NCI-H526 treated with DMSO at 0.1 percent for 48 hours (cell line): ENCODE data around the gene MAGEA4.
"Not testable (repeated sequence)": the region's sequence is repeated elsewhere in the genome, so short reads cannot be mapped to it uniquely, and the experiment has no call there.

Source experiments
- DNase-seq: peaks from one replicate; lab custom pipeline; 2025; lab: John Stamatoyannopoulos, UW

Gene MAGEA4, protein sequence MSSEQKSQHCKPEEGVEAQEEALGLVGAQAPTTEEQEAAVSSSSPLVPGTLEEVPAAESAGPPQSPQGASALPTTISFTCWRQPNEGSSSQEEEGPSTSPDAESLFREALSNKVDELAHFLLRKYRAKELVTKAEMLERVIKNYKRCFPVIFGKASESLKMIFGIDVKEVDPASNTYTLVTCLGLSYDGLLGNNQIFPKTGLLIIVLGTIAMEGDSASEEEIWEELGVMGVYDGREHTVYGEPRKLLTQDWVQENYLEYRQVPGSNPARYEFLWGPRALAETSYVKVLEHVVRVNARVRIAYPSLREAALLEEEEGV

GRCh38 chrX:151912780-151913179 is at the start of gene MAGEA4:
Gene MAGEA4 (plus strand): TSS chrX:151912889. CDS start chrX:151923665, 10,776 bp downstream.
- DNase-seq, result no peak

- DNase-seq, result no peak
Measured at GRCh38 chrX:151870602-151871001, 42.1 kb upstream of the MAGEA4 start.

DNA sequence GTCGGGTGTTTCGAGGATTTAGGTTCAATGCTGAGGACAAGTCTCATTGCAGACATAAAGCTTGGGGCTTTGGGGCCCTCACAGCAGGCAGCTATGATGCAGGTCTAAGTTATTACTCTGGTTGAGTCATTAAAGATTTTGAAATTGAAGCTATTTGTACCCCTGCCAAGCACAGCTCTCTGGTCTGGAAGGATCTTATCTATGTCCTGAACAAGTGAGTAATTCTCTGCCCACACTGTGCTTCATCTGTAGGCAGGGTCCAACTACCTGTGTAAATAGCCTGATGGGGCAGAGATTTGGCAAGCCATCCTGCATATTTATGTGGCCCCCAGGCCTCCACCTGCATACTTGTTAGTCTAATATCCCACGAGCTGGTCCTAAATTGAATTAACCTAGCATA is 41.4 kb upstream of the MAGEA4 start:
- no peak for DNase-seq

DNA sequence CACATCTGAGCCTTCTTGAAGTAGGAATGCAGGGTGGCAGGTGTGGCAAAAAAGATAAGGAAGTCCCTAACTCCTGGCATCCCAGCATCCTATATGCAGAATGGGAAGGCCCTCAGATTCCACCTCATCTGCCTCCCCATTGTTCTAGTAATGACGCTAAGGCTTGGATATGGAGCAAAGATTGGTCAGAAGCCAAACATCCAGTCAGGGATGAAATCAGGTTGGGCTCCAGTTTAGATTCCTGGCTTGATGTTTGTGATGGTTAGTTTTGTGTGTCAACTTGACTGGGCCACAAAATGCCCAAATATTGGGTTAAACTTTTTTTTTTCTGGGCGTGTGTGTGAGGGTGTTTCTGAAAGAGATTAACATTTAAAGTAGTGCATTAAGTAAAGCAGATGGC is 39.6 kb upstream of the MAGEA4 start:
- DNase-seq, result no peak

- no peak for DNase-seq
Measured at GRCh38 chrX:151875270-151876026, 37.2 kb upstream of the MAGEA4 start.

DNA sequence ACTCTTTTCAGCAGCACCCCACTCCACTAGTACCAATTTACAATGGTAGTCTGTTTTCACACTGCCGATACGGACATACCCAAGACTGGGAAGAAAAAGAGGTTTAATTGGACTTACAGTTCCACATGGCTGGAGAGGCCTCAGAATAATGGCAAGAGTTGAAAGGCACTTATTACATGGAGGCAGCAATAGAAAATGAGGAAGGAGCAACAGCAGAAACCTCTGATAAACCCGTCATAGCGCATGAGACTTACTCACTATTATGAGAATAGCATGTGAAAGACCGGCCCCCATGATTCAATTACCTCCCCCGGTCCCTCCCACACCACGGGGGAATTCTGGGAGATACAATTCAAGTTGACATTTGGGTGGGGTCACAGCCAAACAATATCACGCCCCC is 34.1 kb upstream of the MAGEA4 start:
- DNase-seq, result no peak

- DNase-seq, result no peak
Measured at GRCh38 chrX:151879856-151880255, 32.8 kb upstream of the MAGEA4 start.

DNA sequence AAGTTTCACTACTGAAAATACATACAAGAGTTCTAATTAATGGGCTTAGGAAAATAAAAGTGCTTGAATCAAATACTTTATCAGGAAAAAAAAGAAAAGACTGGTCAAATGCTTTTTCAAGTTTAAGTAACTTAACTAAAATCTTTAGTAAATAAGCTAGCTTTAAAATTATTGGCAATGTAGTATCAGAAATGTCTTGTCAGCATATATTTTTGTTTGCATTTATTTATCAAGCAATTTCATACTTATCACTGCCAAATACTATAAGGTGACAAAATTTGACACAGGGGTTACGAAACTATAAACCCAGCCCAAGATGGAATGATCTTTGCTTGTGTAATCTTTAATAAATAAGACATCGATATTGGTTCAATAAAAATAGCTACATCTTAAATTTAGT is 31.8 kb upstream of the MAGEA4 start:
- DNase-seq, result no peak

GRCh38 chrX:151889421-151889820 is 23.3 kb upstream of the MAGEA4 start:
- DNase-seq, result no peak

GRCh38 chrX:151896734-151897474 is 15.8 kb upstream of the MAGEA4 start:
- DNase-seq, result no peak

DNA sequence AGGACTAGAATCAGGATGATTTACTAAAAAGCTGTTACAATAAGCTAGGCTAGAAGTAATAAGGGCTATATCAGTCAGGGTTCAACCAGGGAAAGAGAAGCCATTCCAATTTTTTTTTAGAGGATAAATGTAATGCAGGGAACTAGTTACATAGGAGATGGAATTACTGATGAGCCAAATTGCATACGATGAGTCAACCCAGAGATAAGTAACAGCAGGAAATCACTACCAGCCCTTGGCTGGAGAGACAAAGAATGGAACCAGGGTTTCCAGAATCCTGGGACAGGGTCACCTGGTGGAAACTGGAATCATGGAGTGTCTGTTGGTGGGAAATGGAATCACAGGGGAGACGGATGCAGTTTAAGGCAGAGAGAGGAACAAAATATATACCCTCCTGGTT is 13.1 kb upstream of the MAGEA4 start:
- DNase-seq, result no peak

DNA sequence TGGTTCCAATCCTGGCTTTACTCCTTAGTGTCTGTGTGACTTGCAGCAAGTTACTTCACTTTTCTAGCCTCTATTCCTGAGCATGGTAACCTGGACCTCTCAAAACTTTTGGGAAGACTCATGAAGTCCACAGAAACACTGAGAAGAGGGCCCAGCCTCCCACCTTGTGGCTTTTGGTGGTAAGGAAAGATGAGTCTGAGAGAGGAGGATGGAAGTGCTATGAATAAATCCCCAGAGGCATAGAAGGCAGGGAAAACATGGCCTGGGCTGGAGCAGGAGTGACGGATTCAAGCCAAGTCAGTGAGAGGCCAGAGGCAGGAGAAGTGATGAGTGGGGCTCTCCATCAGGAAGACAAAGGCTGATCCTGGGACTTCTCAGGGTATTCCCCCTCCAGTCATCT is 10.9 kb upstream of the MAGEA4 start:
- no peak for DNase-seq

DNA sequence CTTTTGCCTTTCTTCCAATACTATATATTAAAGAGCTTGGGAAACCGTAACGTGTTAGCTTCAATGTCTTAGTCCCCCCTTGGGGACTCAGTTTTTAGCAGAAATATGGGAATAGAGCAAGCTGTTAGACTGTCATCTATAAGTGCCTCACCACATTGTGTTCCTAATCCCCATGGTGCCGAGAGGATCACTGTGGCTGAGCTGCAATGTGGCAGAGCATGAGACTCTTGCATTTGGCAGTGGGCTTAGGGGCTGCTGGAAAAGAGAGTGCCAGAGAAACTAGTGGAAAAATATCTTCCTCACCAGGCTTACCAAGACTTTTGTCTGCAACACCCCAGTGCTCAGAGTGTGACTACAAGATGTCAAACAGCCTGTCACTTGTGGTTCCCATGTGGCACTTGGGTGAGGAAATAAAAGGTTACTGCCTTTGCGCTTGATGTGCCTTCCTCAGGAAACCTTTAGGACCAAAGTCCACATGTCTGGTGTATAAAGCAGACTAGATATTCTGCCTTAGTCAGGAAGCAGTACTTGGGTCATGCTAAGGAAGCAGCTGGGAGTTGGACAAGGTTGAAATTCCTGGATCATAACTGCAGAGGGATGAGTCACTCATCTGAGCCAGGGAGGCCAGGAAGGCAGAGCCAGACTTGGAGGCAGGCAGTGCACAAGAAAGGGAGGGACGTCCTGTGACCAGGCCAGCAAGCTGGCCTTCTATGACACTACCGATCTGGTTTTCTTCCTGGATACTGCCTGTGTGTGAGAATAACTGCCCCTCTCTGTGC is 9.7 kb upstream of the MAGEA4 start:
- no peak for DNase-seq

DNA sequence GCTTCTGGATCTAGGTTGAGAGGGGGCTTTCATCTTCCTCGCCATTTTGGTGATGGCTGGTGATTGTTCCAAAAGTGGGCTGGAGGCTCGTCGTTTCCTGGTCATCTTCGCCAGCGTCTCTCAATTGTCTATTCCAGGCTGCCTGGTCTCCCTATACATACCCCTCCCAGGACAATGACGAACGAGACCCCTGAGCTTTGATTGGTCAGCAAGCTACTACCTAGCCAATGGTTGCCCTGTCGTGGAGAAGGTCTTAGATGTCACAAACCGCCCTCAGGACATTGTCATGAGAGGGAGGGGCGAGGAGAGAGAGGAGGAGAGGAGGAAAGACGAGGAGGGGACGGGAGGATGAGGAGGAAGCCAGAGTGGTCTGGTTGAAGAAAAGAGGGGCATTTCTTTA is 7.7 kb upstream of the MAGEA4 start:
- no peak for DNase-seq

DNA sequence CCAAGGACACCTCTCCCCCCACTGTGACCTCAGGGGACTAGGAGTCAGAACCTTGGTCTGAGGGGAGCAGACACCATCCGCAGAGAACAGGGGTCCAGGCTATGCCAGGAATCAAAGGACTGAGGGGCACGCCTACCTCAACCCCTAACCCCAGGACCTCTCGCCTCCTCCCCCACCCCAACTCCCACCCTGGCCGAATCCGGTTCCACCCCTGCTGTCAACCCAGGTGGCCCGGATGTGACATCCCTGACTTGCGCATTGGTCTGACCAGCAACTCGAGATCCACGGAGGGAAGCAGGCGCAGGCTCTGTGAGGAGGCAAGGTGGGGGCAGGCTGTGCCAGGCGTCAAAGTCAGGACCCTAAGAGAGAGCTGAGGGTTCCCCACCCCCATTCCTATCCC is 468 bp upstream of the MAGEA4 start:
- no peak for DNase-seq

DNA sequence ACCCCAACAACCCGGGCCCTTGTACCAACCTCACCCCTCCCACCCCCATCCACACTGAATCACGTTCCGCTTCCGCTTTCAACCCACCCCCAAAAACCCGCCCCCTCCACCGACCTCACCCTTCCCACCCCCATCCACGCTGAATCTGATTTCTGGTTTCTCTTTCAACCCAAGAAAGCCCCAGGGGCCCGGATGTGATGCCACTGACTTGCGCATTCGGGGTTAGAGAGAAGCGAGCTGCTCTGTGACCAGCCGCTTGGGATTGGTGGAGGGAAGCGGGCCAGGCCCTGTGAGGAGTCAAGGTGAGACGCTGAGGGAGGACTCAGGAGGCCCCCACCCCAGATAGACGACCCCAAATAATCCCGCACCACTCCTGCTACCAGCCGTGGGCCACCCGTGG is 6.0 kb downstream of the MAGEA4 start:
- DNase-seq, result not testable (repeated sequence)

- no peak for DNase-seq
Measured at GRCh38 chrX:151919610-151920009, 6.9 kb downstream of the MAGEA4 start.

- DNase-seq, result no peak
Measured at GRCh38 chrX:151920101-151920500, 7.4 kb downstream of the MAGEA4 start.

DNA sequence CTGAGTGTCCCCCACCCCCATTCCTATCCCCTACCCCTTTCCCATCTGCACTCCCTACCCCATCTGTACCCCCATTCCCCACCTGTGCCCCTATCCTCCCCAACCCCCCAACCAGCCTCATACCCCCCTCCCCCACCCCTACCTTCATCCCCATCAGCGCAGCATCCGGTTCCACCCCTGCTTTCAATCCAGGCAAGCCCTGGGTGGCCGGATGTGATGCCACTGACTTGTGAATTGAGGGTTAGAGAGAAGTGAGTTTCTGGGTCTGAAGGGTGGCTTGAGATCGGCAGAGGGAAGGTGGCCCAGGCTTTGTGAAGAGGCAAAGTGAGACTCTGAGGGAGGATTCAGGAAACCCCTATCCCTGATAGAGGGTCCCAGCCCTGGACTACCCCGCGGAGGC is 7.8 kb downstream of the MAGEA4 start:
- no peak for DNase-seq

- DNase-seq, result no peak
Measured at GRCh38 chrX:151921292-151921691, 8.6 kb downstream of the MAGEA4 start.

DNA sequence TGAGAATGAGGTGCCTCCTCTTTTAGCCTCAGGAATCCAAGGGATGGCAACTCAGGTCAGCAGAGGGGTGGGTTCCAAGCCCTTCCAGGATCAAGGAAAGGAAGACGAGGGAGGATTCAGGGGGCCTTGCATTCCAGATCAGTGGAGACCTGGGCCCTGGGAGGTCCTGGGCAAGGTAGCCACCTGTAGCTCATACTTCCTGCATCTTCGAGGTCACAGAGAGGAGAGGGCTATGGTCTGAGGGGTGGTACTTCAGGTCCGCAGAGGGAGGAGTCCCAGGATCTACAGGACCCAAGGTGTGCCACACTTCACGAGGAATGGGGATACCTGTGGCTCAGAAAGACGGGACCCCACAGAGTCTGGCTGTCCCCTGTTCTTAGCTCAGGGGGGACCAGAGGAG is 9.2 kb downstream of the MAGEA4 start:
- DNase-seq, result no peak

DNA sequence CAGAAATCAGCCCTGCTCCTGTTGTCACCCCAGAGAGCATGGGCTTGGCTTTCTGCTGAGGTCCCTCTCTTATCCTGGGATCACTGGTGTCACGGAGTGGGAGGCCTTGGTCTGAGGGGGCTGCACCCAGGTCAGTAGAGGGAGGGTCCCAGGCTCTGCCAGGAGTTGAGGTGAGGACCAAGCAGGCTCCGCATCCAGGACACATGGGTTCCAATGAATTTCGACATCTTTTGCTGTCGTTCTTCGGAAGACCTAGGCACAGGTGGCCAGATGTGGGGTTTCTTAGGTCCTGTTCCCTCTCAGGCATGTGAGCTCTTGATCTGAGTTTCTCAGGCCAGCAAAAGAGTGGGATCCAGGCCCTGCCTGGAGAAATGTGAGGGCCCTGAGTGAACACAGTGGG is 10.0 kb downstream of the MAGEA4 start:
- DNase-seq, result no peak
